Measurements from ENCODE around the gene ADORA2A. TPM values are rescaled to one million over a fixed set of nuclear protein-coding genes. Genes with fewer than 3 reads are reported as not detected.

The ADORA2A gene
- total RNA-seq, 1 experiment from 2014 or later, result 7.6 TPM

DNA sequence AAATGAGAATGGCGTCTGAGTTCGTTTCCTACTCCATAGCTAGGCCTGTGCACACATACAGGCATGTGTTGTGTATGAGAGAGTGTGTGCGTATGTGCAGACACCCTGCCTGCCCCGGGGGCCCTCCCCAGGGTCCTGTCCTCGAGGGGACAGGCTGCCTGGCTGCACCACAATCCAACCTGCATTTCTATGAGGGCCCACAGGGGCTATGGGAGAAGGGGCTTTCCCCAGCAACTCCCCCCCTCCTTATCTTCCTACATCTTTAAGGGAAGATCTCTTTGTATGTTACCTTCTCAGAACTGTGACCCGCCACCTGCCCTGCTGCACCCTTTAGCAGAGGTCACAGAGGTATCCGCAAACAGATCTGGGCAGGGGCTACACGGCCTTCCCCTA is 14.9 kb downstream of the ADORA2A start (continued):
- TF ChIP-seq ZNF532 (CRISPR knock-in tag; IDR thresholded peaks at IDR 0.05; ENCODE audit: borderline replicate concordance) (no peak), CTCF (IDR thresholded peaks at IDR 0.05) (no peak), ZNF219 (CRISPR knock-in tag; IDR thresholded peaks at IDR 0.05; ENCODE audit: borderline replicate concordance) (no peak), E2F4 (CRISPR knock-in tag; IDR thresholded peaks at IDR 0.05; ENCODE audit: borderline replicate concordance, low read depth) (no peak), KAT7 (CRISPR knock-in tag; IDR thresholded peaks at IDR 0.05; ENCODE audit: borderline replicate concordance) (no peak)

GRCh38 chr22:24443668-24444067 is 16.3 kb downstream of the ADORA2A start:
- TF ChIP-seq RELA (CRISPR knock-in tag; IDR thresholded peaks at IDR 0.05; ENCODE audit: borderline replicate concordance) (no peak), ELF4 (CRISPR knock-in tag; IDR thresholded peaks at IDR 0.05; ENCODE audit: low read depth) (no peak), ETV6 (CRISPR knock-in tag; IDR thresholded peaks at IDR 0.05) (no peak), CTCF (IDR thresholded peaks at IDR 0.05) (no peak), FOXK1 (CRISPR knock-in tag; IDR thresholded peaks at IDR 0.05) (no peak), KAT7 (CRISPR knock-in tag; IDR thresholded peaks at IDR 0.05; ENCODE audit: borderline replicate concordance) (no peak), MXD4 (CRISPR knock-in tag; IDR thresholded peaks at IDR 0.05; ENCODE audit: borderline replicate concordance) (no peak)
- Mint-ChIP-seq H3K4me3 (no peak overlapping the region), H3K4me1 (peaks cover 7% of the 10 kb centered on the region), H3K36me3 (no peaks in the 10 kb centered on the region; the same call in 1 of the 2 replicates), H3K27ac (no peak overlapping the region), H3K9me3 (no peaks in the 10 kb centered on the region), H3K27me3 (ENCODE audit: low read depth) (no peaks in the 10 kb centered on the region)
- ATAC-seq, result no peak
- POLR2A ChIA-PET, result interaction anchor here (0.6 kb wide), 1 partner anchor 193 kb away, joined by 4 read pairs; no protein-coding TSS in a partner anchor
- CTCF ChIA-PET, result interaction anchor here (0.6 to 2.1 kb wide), 3 partner anchors 22 to 1759 kb away, joined by 5 to 10 read pairs (median 6); no protein-coding TSS in a partner anchor
- DNase-seq (ENCODE audit: low spot score), result no peak

GRCh38 chr22:24444251-24444650 is 16.9 kb downstream of the ADORA2A start:
- ChIA-PET POLR2A (interaction anchor here (0.6 kb wide), 1 partner anchor 194 kb away, joined by 4 read pairs; no protein-coding TSS in a partner anchor), CTCF (interaction anchor here (0.9 to 2.1 kb wide), 3 partner anchors 23 to 78 kb away, joined by 3 to 10 read pairs (median 6); no protein-coding TSS in a partner anchor)
- DNase-seq (ENCODE audit: low spot score), result no peak
- H3K27ac Mint-ChIP-seq, result no peak overlapping the region
- peaks cover 7% of the 10 kb centered on the region for H3K4me1 Mint-ChIP-seq
- ATAC-seq, result no peak
- no peak overlapping the region for H3K4me3 Mint-ChIP-seq
- no peaks in the 10 kb centered on the region for H3K27me3 Mint-ChIP-seq (ENCODE audit: low read depth)
- H3K36me3 Mint-ChIP-seq, result no peaks in the 10 kb centered on the region; the same call in 1 of the 2 replicates
- H3K9me3 Mint-ChIP-seq, result no peaks in the 10 kb centered on the region
- no peak for TF ChIP-seq ERG (CRISPR knock-in tag; IDR thresholded peaks at IDR 0.05)
- no peak for TF ChIP-seq EMX1 (CRISPR knock-in tag; IDR thresholded peaks at IDR 0.05)
- no peak for TF ChIP-seq CTCF (IDR thresholded peaks at IDR 0.05)
- TF ChIP-seq, protein P1, sequence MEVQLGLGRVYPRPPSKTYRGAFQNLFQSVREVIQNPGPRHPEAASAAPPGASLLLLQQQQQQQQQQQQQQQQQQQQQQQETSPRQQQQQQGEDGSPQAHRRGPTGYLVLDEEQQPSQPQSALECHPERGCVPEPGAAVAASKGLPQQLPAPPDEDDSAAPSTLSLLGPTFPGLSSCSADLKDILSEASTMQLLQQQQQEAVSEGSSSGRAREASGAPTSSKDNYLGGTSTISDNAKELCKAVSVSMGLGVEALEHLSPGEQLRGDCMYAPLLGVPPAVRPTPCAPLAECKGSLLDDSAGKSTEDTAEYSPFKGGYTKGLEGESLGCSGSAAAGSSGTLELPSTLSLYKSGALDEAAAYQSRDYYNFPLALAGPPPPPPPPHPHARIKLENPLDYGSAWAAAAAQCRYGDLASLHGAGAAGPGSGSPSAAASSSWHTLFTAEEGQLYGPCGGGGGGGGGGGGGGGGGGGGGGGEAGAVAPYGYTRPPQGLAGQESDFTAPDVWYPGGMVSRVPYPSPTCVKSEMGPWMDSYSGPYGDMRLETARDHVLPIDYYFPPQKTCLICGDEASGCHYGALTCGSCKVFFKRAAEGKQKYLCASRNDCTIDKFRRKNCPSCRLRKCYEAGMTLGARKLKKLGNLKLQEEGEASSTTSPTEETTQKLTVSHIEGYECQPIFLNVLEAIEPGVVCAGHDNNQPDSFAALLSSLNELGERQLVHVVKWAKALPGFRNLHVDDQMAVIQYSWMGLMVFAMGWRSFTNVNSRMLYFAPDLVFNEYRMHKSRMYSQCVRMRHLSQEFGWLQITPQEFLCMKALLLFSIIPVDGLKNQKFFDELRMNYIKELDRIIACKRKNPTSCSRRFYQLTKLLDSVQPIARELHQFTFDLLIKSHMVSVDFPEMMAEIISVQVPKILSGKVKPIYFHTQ (CRISPR knock-in tag; IDR thresholded peaks at IDR 0.05), result no peak
- TF ChIP-seq CREB1 (CRISPR knock-in tag; IDR thresholded peaks at IDR 0.05), result no peak
- no peak for TF ChIP-seq JUN (CRISPR knock-in tag; IDR thresholded peaks at IDR 0.05)

All from WTC11 (cell line).